GM18502 (cell line): ENCODE measurements around the gene NFYB.
"Not testable (repeated sequence)": the region's sequence is repeated elsewhere in the genome, so short reads cannot be mapped to it uniquely, and the experiment has no call there.

Experiments used
- ATAC-seq: cut with Tn5 transposase; IDR thresholded peaks from one replicate; pipeline ENCODE4 v1.9.1; 2021; ENCODE audit warnings: mild to moderate bottlenecking; ENCODE audit not compliant: unreplicated experiment, poor library complexity

NFYB gene

GRCh38 chr12:104122298-104122697, 15.7 kb downstream of the NFYB start:
- ATAC-seq, result no peak

- ATAC-seq, result no peak
Observed at GRCh38 chr12:104121001-104121400, 17.0 kb downstream of the NFYB start.

DNA sequence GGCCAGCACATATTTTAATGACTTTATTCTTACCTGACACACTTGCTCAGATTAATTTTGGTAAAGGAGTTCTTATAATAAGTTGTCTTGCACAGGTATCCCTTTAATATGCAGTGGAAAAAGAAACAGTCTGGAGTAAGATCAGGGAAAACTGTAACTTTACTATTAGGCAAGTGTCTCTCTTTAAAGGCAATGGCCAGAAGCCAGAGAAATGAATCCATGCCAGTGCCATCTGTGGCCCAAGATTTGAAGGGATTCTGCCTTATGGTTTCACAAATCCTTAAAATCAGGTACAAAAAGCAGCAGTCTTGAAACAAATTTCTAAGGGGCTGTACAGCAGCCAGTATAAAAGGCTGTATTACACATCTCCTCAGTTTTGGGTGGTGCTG, 22.4 kb downstream of the NFYB start:
- ATAC-seq, result no peak

DNA sequence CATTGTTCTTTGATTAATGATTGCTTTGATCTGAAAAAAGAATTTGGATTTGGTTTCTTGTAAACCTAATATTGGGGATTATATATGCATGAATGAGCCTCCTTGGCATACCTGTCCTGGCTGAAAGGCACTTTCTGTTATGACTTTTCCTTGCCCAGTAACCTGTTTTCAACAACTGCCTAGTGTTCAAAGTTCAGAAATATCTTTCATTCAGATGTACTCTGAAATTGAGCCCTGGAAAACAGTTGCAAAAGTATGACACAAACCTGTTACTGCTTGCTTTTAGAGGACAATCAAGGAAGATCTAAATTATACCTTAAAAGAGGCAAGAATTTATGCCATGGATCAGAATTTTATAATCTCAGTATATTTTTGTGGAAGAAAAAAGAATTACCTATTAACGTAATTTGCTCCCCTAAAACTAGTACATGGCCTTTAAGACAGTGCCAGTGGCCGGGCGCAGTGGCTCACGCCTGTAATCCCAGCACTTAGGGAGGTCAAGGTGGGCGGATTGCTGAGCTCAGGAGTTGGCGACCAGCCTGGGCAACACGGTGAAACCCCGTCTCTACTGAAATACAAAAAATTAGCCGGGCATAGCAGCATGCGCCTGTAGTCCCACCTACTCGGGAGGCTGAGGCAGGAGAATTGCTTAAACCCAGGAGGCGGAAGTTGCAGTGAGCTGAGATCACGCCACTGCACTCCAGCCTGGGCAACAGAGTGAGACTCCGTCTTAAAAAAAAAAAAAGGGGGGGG, 23.0 kb downstream of the NFYB start:
- ATAC-seq, result not testable (repeated sequence)

DNA sequence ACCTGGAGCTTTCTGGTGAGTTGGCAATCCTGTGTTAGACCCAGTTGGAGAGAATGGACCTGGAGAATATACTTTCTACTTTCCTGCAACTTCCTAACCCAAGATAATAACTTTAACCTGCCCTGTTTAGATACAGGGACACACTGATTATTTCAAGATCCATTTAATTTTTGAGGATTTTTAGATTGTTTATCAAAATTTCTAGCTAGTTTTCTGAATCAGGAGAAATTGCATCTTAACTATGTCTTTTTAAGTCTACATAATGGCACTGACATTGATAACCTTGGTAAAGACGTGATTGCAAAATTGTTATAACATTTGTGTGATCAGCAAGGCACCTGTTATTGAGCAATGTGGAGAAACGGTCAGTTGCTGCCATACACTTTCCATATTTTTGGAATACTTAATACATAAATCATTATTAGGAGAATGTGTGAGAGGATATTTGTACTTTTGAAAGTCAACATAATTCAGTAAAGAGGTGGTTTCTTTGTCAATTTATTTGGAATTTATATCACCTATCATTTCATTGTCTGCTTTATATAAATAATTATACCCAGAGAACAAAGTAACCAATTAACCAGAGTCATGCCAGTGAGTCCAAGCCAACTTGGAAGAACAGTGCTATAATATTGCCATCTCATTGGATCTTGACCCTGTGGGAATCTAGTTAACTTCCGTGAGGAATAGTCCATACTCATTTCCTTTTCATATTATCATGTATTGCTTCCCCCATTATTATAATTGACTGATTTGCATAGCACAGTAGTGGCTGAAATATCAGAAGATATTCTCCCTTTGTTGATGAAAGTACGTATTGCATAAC, 28.4 kb downstream of the NFYB start:
- no peak for ATAC-seq

GRCh38 chr12:104108755-104109445, 29.1 kb downstream of the NFYB start:
- ATAC-seq, result peak; percentile 54

- no peak for ATAC-seq
Observed at GRCh38 chr12:104106965-104107364, 31.0 kb downstream of the NFYB start.

DNA sequence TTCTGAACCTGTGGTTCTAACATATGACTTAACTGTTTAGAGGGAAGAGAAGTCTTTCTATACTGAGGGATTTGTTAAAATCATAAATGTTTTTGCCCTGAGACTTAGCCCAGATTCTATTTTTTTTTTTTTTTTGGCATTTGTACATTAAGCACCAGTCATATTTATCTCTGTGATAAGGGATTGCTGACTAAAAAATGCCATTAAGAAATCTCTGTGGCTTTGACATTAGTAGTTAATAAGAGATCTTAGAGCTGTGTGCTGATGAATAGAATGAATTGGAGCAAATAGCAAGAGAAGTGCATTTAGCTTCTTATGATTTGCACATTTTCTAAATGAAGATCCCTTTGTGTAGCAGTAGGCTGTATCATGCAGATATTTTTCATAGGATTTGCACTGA, 32.5 kb downstream of the NFYB start:
- no peak for ATAC-seq

- ATAC-seq, result no peak
Observed at GRCh38 chr12:104097954-104098353, 40.1 kb downstream of the NFYB start.

- ATAC-seq, result no peak
Observed at GRCh38 chr12:104095289-104095688, 42.7 kb downstream of the NFYB start.

- ATAC-seq, result no peak
Observed at GRCh38 chr12:104094284-104094683, 43.7 kb downstream of the NFYB start.

GRCh38 chr12:104091136-104091535, 46.9 kb downstream of the NFYB start:
- ATAC-seq, result no peak

- no peak for ATAC-seq
Observed at GRCh38 chr12:104090685-104091084, 47.3 kb downstream of the NFYB start.

DNA sequence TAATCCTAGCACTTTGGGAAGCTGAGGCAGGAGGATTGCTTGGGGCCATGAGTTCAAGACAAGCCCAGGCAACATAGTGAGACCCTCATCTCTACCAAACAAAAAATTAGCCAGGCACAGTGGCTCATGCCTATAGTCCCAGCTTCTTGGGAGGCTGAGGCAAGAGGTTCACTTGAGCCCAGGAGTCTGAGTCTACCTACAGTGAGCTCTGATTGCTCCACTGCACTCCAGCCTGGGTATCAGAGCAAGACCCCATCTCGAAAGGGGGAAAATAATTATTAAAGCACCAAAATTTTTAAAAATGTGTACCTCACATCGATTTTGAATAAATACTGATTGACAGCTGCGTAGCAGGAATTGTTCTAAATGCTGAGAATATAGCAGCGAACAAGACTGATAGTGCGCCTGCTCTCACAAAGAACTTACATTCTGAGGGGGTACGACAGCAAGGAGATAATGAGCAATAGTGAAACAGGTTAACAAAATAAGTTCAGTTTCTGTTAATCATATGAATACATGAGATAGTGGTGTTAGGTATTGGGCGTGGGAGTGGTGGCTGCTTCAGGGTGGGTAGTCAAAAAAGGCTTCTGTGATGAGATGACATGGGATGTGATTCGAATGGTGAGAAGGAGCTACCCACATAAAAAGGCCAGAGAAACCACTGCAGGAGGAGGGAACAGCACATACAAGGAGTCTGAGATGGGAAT, 54.1 kb downstream of the NFYB start:
- peak; percentile 77 for ATAC-seq

- ATAC-seq, result no peak
Observed at GRCh38 chr12:104080764-104081163, 57.2 kb downstream of the NFYB start.

DNA sequence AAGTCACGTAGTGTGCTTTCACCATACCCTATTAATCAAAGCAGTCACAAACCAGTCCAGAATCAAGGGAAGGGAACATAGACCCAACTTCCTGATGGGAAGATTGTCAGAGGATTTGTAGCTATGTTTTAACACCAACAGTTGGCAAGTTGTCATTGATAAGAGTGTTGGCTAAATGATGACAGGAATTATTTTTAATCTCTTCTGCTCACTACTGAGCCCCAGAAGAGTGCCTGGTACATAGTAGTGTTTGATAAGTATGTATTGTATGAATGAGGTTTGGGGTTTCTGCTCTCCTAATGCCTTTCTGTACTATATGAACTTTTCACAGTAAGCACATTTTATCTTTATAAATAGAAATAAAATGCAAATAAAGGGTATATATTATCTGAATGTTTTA, 59.0 kb downstream of the NFYB start:
- no peak for ATAC-seq

DNA sequence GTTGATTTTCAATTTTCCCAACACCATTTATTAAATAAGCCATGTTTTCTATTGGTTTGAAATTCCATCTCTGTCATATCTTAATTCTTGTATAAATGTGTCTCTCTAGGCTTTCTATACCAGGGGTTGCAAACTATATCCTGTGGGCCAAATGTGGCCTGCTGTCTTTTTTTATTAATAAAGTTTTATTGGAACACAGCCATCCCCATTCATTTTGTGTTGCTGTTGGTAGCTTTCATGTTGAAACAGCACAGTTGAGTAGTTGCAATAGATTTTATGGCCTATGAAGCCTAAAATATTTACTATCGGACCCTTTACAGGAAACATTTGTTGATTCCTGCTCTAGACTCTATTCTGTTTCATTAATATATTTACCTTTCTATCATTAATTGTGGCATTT, 64.3 kb downstream of the NFYB start:
- no peak for ATAC-seq

GRCh38 chr12:104072099-104072498, 65.9 kb downstream of the NFYB start:
- ATAC-seq, result no peak
